HCT116 (cell line): ENCODE data around the gene TMEM205. TPM values are rescaled to one million over a fixed set of nuclear protein-coding genes. Genes with fewer than 3 reads are reported as not detected.

Experiments used
- ATAC-seq: fragments of 200-7000 bp; cut with Tn5 transposase; 2 replicates; pipeline ENCODE4 v1.9.1; 2020; ENCODE audit warnings: mild to moderate bottlenecking, moderate library complexity
- BruUV-seq: library from RNA; stranded (reverse); fragments of 400-500 nt; replicated peaks from 2 replicates; lab custom pipeline; 2021; lab: Mats Ljungman, UMichigan
- CTCF ChIA-PET: fragments of 300-600 bp; sonication (Branson Sonifier 250); formaldehyde crosslinking; loops from one replicate; lab custom pipeline; 2021; ENCODE audit warnings: antibody characterized with exemption; lab: Charles Lee
- POLR2A ChIA-PET: fragments of 300-600, 350-600 bp; sonication (Branson Sonifier 250); formaldehyde crosslinking; loops from one replicate; lab custom pipeline; 2021; ENCODE audit warnings: antibody characterized with exemption; lab: Charles Lee
- RAD21 ChIA-PET, 2 experiments: fragments of 300-600 bp; sonication (Branson Sonifier 250); formaldehyde crosslinking; loops; one replicate each; lab custom pipeline; 2023; ENCODE audit warnings: low total read pairs in 2 of 2; ENCODE audit not compliant: uncharacterized antibody in 2 of 2, unreplicated experiment in 2 of 2, low non-redundant PET in 1 of 2; lab: Charles Lee
- DNase-seq: peaks from one replicate; pipeline ENCODE4 v3.0.0-alpha.2; 2010; ENCODE audit warnings: low read depth, low spot score
- H2AFZ ChIP-seq: fragments of 200-600 bp; shearing (Covaris generic), sonication (generic); 2 replicates; pipeline ENCODE4 v1.6.1; 2017; ENCODE audit warnings: low read depth, mixed run types, mixed read lengths, antibody characterized with exemption, low read length; ENCODE audit not compliant: poor library complexity, severe bottlenecking
- H3K27ac ChIP-seq: 2 replicates; pipeline ENCODE4 v1.5.1; 2012; ENCODE audit warnings: low read depth, low read length
- H3K27me3 ChIP-seq: fragments of 200-600 bp; sonication (generic); 2 replicates; pipeline ENCODE4 v1.6.1; 2016; ENCODE audit warnings: mixed run types, low read length, mixed read lengths; ENCODE audit not compliant: insufficient read depth
- H3K36me3 ChIP-seq, 2 experiments: fragments of 200-500 bp in 1 of 2; fragments of 200-600 bp in 1 of 2; sonication (Bioruptor generic) in 1 of 2; sonication (generic) in 1 of 2; 2 replicates each; pipeline versions ENCODE4 v1.5.1 to v1.6.1; 2014 to 2016; ENCODE audit warnings: low read length in 2 of 2, inconsistent platforms in 1 of 2, mixed read lengths in 1 of 2, mixed run types in 1 of 2; ENCODE audit not compliant: insufficient read depth in 2 of 2, control insufficient read depth in 1 of 2
- H3K4me1 ChIP-seq, 2 experiments: fragments of 200-600 bp in 1 of 2; sonication (generic) in 1 of 2; 2 replicates each; pipeline versions ENCODE4 v1.5.1 to v1.6.1; 2012 to 2017; ENCODE audit warnings: low read length in 2 of 2, inconsistent platforms in 1 of 2, mild to moderate bottlenecking in 1 of 2, mixed read lengths in 1 of 2, mixed run types in 1 of 2, moderate library complexity in 1 of 2; ENCODE audit not compliant: insufficient read depth in 2 of 2, control insufficient read depth in 1 of 2
- H3K4me2 ChIP-seq: fragments of 200-600 bp; sonication (generic); 2 replicates; pipeline ENCODE4 v1.6.1; 2017; ENCODE audit warnings: mixed run types, low read length, mixed read lengths
- H3K4me3 ChIP-seq, 2 experiments: fragments of 200-600 bp in 1 of 2; sonication (generic) in 1 of 2; replicated peaks in 1 of 2; 2 replicates each; pipeline ENCODE4 v1.5.1; 2011 to 2016; ENCODE audit warnings: low read length in 2 of 2, control low read depth in 1 of 2, low read depth in 1 of 2, mild to moderate bottlenecking in 1 of 2, mixed read lengths in 1 of 2, mixed run types in 1 of 2
- H3K79me2 ChIP-seq: fragments of 200-600 bp; sonication (generic); 2 replicates; pipeline ENCODE4 v1.6.1; 2017; ENCODE audit warnings: mild to moderate bottlenecking, mixed run types, low read length, moderate library complexity, mixed read lengths; ENCODE audit not compliant: insufficient read depth
- H3K9ac ChIP-seq: fragments of 200-600 bp; sonication (generic); 2 replicates; pipeline ENCODE4 v1.6.1; 2016; ENCODE audit warnings: low read length, mixed read lengths
- H3K9me2 ChIP-seq: fragments of 200-600 bp; sonication (generic), shearing (Covaris generic); 2 replicates; pipeline ENCODE4 v1.6.1; 2017; ENCODE audit warnings: mixed run types, mild to moderate bottlenecking, moderate library complexity; ENCODE audit not compliant: insufficient read depth
- H3K9me3 ChIP-seq, 2 experiments: fragments of 200-500 bp in 1 of 2; fragments of 200-600 bp in 1 of 2; sonication (Bioruptor generic) in 1 of 2; sonication (generic) in 1 of 2; 2 replicates each; pipeline ENCODE4 v1.6.1; 2014 to 2017; ENCODE audit warnings: low read length in 2 of 2, mixed read lengths in 2 of 2, inconsistent platforms in 1 of 2, low read depth in 1 of 2, mild to moderate bottlenecking in 1 of 2, mixed run types in 1 of 2, moderate library complexity in 1 of 2; ENCODE audit not compliant: control insufficient read depth in 1 of 2, insufficient read depth in 1 of 2
- H4K20me1 ChIP-seq: fragments of 200-600 bp; sonication (generic), shearing (Covaris generic); 2 replicates; pipeline ENCODE4 v1.6.1; 2017; ENCODE audit warnings: mixed run types, mild to moderate bottlenecking, moderate library complexity; ENCODE audit not compliant: insufficient read depth
- CEBPB ChIP-seq: IDR thresholded peaks from 2 replicates; pipeline ENCODE4 v1.6.1; 2012; ENCODE audit warnings: low read depth
- ELF1 ChIP-seq: IDR thresholded peaks from 2 replicates; pipeline ENCODE4 v1.6.1; 2012; ENCODE audit warnings: low read depth, borderline replicate concordance
- EZH2phosphoT487 ChIP-seq: fragments of 200-600 bp; IDR thresholded peaks from 2 replicates; pipeline ENCODE4 v1.6.1; 2018; ENCODE audit warnings: antibody characterized with exemption, borderline replicate concordance
- JUND ChIP-seq: IDR thresholded peaks from 2 replicates; pipeline ENCODE4 v1.6.1; 2012
- MAX ChIP-seq: IDR thresholded peaks from 2 replicates; pipeline ENCODE4 v1.6.1; 2012
- POLR2A ChIP-seq: IDR thresholded peaks from 2 replicates; pipeline ENCODE4 v1.7.0; 2011; ENCODE audit warnings: borderline replicate concordance; ENCODE audit not compliant: insufficient read depth, insufficient read length; ENCODE audit errors: extremely low read depth
- POLR2AphosphoS5 ChIP-seq: IDR thresholded peaks from 2 replicates; pipeline ENCODE4 v1.6.1; 2011; ENCODE audit warnings: mild to moderate bottlenecking, low read depth, low read length, moderate library complexity
- REST ChIP-seq: IDR thresholded peaks from 2 replicates; pipeline ENCODE4 v1.6.1; 2012; ENCODE audit warnings: low read depth
- SIN3A ChIP-seq: IDR thresholded peaks from 2 replicates; pipeline ENCODE4 v1.6.1; 2012; ENCODE audit warnings: low read depth
- TCF7L2 ChIP-seq: IDR thresholded peaks from 2 replicates; pipeline ENCODE4 v1.7.0; 2011; ENCODE audit warnings: borderline replicate concordance, inconsistent platforms; ENCODE audit not compliant: insufficient read depth, insufficient read length; ENCODE audit errors: extremely low read depth
- ZBTB33 ChIP-seq: IDR thresholded peaks from 2 replicates; pipeline ENCODE4 v1.6.1; 2011; ENCODE audit warnings: mild to moderate bottlenecking, low read length, moderate library complexity; ENCODE audit not compliant: insufficient replicate concordance; ENCODE audit errors: extremely low read depth
- ZFX ChIP-seq: fragments of 450-650 bp; IDR thresholded peaks from 2 replicates; pipeline ENCODE4 v1.6.1; 2017
- ZNF274 ChIP-seq: fragments of 200-500 bp; sonication (Bioruptor generic); IDR thresholded peaks from 2 replicates; pipeline ENCODE4 v1.6.1; 2014; ENCODE audit warnings: mild to moderate bottlenecking, low read depth, low read length, inconsistent platforms
- intact Hi-C: fragments of 100-400 bp; cut with micrococcal nuclease; formaldehyde crosslinking; loops from 2 replicates; pipeline ENCODE4 v1.10.0; 2022
- total RNA-seq: library from RNA; stranded (reverse); gene quantifications from one replicate; pipeline ENCODE4 v1.2.1, GENCODE V29; 2021; ENCODE audit not compliant: unreplicated experiment

Gene TMEM205
- total RNA-seq, 1 experiment from 2014 or later: 55.9 TPM

GRCh38 chr19:11374433-11375142, 28.5 kb upstream of the TMEM205 start, which contains the start of gene SWSAP1:
Gene SWSAP1 (plus strand): TSS chr19:11374666. CDS start chr19:11374681, 15 bp downstream.
- RAD21 ChIA-PET: interaction anchor here (0.8 to 1.7 kb wide), 5 partner anchors 9 to 81 kb away, joined by 3 to 6 read pairs (median 4); partner anchors contain the start of gene RGL3 (in 1 of the 2)
- H3K4me2 ChIP-seq: peak within 1 kb of the TSS; percentile 80
- BruUV-seq: TSS peak; percentile 63
- no peaks in the 10 kb centered on the region for H3K27me3 ChIP-seq
- H3K36me3 ChIP-seq: no peaks in the 10 kb centered on the region
- H3K9ac ChIP-seq: peak within 1 kb of the TSS; percentile 78
- H3K9me2 ChIP-seq: no peaks in the 10 kb centered on the region
- TF ChIP-seq JUND (no peak), ZFX (peak; percentile 97), POLR2AphosphoS5 (peak; percentile 68), REST (no peak), SIN3A (no peak), CEBPB (no peak), ELF1 (no peak), ZBTB33 (no peak), EZH2phosphoT487 (no peak), POLR2A (peak; percentile 50), ZNF274 (no peak), MAX (no peak), TCF7L2 (peak; percentile 92)
- POLR2A ChIA-PET: interaction anchor here (0.7 to 3.6 kb wide), 15 partner anchors 8 to 154 kb away, joined by 3 to 16 read pairs (median 4); partner anchors contain the start of genes CCDC159, ECSIT, EPOR and ODAD3
- CTCF ChIA-PET: interaction anchor here (0.6 to 2.0 kb wide), 12 partner anchors 8 to 161 kb away, joined by 3 to 20 read pairs (median 4); partner anchors contain the start of genes CCDC159, ODAD3, PRKCSH and RAB3D
- intact Hi-C loops: no loop called here
- DNase-seq (peak; percentile 99), ATAC-seq (peak; percentile 92)
- peak within 1 kb of the TSS; percentile 57 to 68 for H3K4me3 ChIP-seq
- H3K9me3 ChIP-seq: no peaks in the 10 kb centered on the region
- no peaks in the 10 kb centered on the region for H4K20me1 ChIP-seq
- peaks cover 43 to 48% of the 10 kb centered on the region in 2 experiments for H3K4me1 ChIP-seq
- peaks cover 5% of the 10 kb centered on the region; the same call in 1 of the 2 replicates for H3K79me2 ChIP-seq
- H3K27ac ChIP-seq: peak within 1 kb of the TSS; percentile 88
- peak within 1 kb of the TSS; percentile 65 for H2AFZ ChIP-seq
